Karpas-422 (cell line): Measurements from ENCODE around the gene GLB1L3. TPM values are rescaled to one million over a fixed set of nuclear protein-coding genes. Genes with fewer than 3 reads are reported as not detected.

Experiments
- DNase-seq: peaks from one replicate; pipeline ENCODE4 v3.0.0-alpha.2; 2015
- H2AFZ ChIP-seq: fragments of 200-600 bp; sonication (generic); 2 replicates; pipeline ENCODE4 v1.6.1; 2014; ENCODE audit warnings: antibody characterized with exemption, low read length, mixed read lengths
- H3K27ac ChIP-seq: fragments of 200-600 bp; sonication (generic); 2 replicates; pipeline ENCODE4 v1.5.1; 2014; ENCODE audit warnings: mild to moderate bottlenecking, low read length, moderate library complexity
- H3K27me3 ChIP-seq: fragments of 200-600 bp; sonication (generic); 2 replicates; pipeline ENCODE4 v1.6.1; 2014; ENCODE audit warnings: low read length, mixed read lengths
- H3K36me3 ChIP-seq: fragments of 200-600 bp; sonication (generic); 2 replicates; pipeline ENCODE4 v1.6.1; 2014; ENCODE audit warnings: low read length, mixed read lengths; ENCODE audit not compliant: insufficient read depth
- H3K4me1 ChIP-seq: fragments of 200-600 bp; sonication (generic); 2 replicates; pipeline ENCODE4 v1.6.1; 2014; ENCODE audit warnings: mild to moderate bottlenecking, low read length, mixed read lengths
- H3K4me2 ChIP-seq: fragments of 200-600 bp; sonication (generic); 2 replicates; pipeline ENCODE4 v1.6.1; 2014; ENCODE audit warnings: low read length, low read depth, mild to moderate bottlenecking; ENCODE audit not compliant: poor library complexity, severe bottlenecking
- H3K4me3 ChIP-seq: fragments of 200-600 bp; sonication (generic); 2 replicates; pipeline ENCODE4 v1.5.1; 2014; ENCODE audit warnings: mild to moderate bottlenecking, antibody characterized with exemption, low read length, mixed read lengths
- H3K79me2 ChIP-seq: fragments of 200-600 bp; sonication (generic); 2 replicates; pipeline ENCODE4 v1.6.1; 2014; ENCODE audit warnings: mild to moderate bottlenecking, low read length, mixed read lengths
- H3K9ac ChIP-seq: fragments of 200-600 bp; sonication (generic); 2 replicates; pipeline ENCODE4 v1.6.0; 2014; ENCODE audit warnings: low read length
- H3K9me2 ChIP-seq: fragments of 200-600 bp; sonication (generic), shearing (Covaris generic); replicated peaks from 2 replicates; pipeline ENCODE4 v1.6.0; 2014; ENCODE audit warnings: mild to moderate bottlenecking, low read length, moderate library complexity; ENCODE audit not compliant: insufficient read depth
- H3K9me3 ChIP-seq: fragments of 300-700, 200-600 bp; sonication (generic); 2 replicates; pipeline ENCODE4 v1.6.1; 2014; ENCODE audit warnings: low read length, mixed read lengths
- H4K20me1 ChIP-seq: fragments of 200-600 bp; sonication (generic); 2 replicates; pipeline ENCODE4 v1.6.1; 2014; ENCODE audit warnings: mild to moderate bottlenecking, antibody characterized with exemption, low read length, low read depth; ENCODE audit not compliant: insufficient read depth
- total RNA-seq: library from RNA; depleted of rRNA; stranded (reverse); fragments of >200 nt; shearing (Covaris generic); gene quantifications from 2 replicates; pipeline ENCODE4 v1.2.3, GENCODE V29; 2014; ENCODE audit warnings: low replicate concordance

The GLB1L3 gene
- total RNA-seq, 1 experiment from 2014 or later = not detected

GRCh38 chr11:134359646-134360045 is 83.5 kb downstream of the GLB1L3 start:
- Histone ChIP-seq H3K79me2 (no peaks in the 10 kb centered on the region), H2AFZ (no peak overlapping the region), H3K4me2 (no peak overlapping the region), H3K9me3 (no peaks in the 10 kb centered on the region), H3K27me3 (no peaks in the 10 kb centered on the region), H3K9me2 (no peaks in the 10 kb centered on the region), H3K9ac (no peak overlapping the region), H4K20me1 (no peaks in the 10 kb centered on the region), H3K4me1 (no peaks in the 10 kb centered on the region), H3K4me3 (no peak overlapping the region), H3K36me3 (no peaks in the 10 kb centered on the region), H3K27ac (no peak overlapping the region)
- no peak for DNase-seq

GRCh38 chr11:134360050-134360835 is 84.1 kb downstream of the GLB1L3 start:
- no peaks in the 10 kb centered on the region for H3K36me3 ChIP-seq
- H3K9me2 ChIP-seq = no peaks in the 10 kb centered on the region
- H3K27ac ChIP-seq = no peak overlapping the region
- no peak overlapping the region for H3K9ac ChIP-seq
- H3K9me3 ChIP-seq = no peaks in the 10 kb centered on the region
- H3K4me2 ChIP-seq = no peak overlapping the region
- peak; percentile 75 for DNase-seq
- H3K27me3 ChIP-seq = no peaks in the 10 kb centered on the region
- no peaks in the 10 kb centered on the region for H3K79me2 ChIP-seq
- no peaks in the 10 kb centered on the region for H4K20me1 ChIP-seq
- no peak overlapping the region for H3K4me3 ChIP-seq
- H2AFZ ChIP-seq = no peak overlapping the region
- H3K4me1 ChIP-seq = no peaks in the 10 kb centered on the region

- H3K4me1 ChIP-seq = no peaks in the 10 kb centered on the region
These were observed 85.5 kb downstream of the GLB1L3 start for GRCh38 chr11:134361661-134362060.

GRCh38 chr11:134362192-134362901 is 86.2 kb downstream of the GLB1L3 start:
- no peak for DNase-seq
- H3K27ac ChIP-seq = no peak overlapping the region
- no peak overlapping the region for H3K9ac ChIP-seq
- no peaks in the 10 kb centered on the region for H3K27me3 ChIP-seq
- no peak overlapping the region for H2AFZ ChIP-seq
- H3K9me3 ChIP-seq = no peaks in the 10 kb centered on the region
- no peaks in the 10 kb centered on the region for H3K36me3 ChIP-seq
- no peaks in the 10 kb centered on the region for H3K9me2 ChIP-seq
- H3K4me1 ChIP-seq = no peaks in the 10 kb centered on the region
- H3K4me2 ChIP-seq = no peak overlapping the region
- H3K79me2 ChIP-seq = no peaks in the 10 kb centered on the region
- no peak overlapping the region for H3K4me3 ChIP-seq
- no peaks in the 10 kb centered on the region for H4K20me1 ChIP-seq

More at GRCh38 chr11:134361661-134362060, 85.5 kb downstream of the GLB1L3 start:
- Histone ChIP-seq H3K9me2 (no peaks in the 10 kb centered on the region), H3K27ac (no peak overlapping the region), H3K36me3 (no peaks in the 10 kb centered on the region), H3K27me3 (no peaks in the 10 kb centered on the region), H3K9me3 (no peaks in the 10 kb centered on the region), H3K4me2 (no peak overlapping the region), H3K79me2 (no peaks in the 10 kb centered on the region), H3K9ac (no peak overlapping the region), H4K20me1 (no peaks in the 10 kb centered on the region), H3K4me3 (no peak overlapping the region), H2AFZ (no peak overlapping the region)
- DNase-seq = no peak

GRCh38 chr11:134363161-134363560 is 87.0 kb downstream of the GLB1L3 start:
- Histone ChIP-seq H3K4me3 (no peak overlapping the region), H3K4me1 (no peaks in the 10 kb centered on the region), H3K9me2 (no peaks in the 10 kb centered on the region), H3K9ac (no peak overlapping the region), H3K36me3 (no peaks in the 10 kb centered on the region), H3K9me3 (no peaks in the 10 kb centered on the region), H3K27me3 (no peaks in the 10 kb centered on the region), H3K27ac (no peak overlapping the region), H2AFZ (no peak overlapping the region), H3K79me2 (no peaks in the 10 kb centered on the region), H3K4me2 (no peak overlapping the region), H4K20me1 (no peaks in the 10 kb centered on the region)
- no peak for DNase-seq

- Histone ChIP-seq H3K27me3 (no peaks in the 10 kb centered on the region), H3K9me2 (no peaks in the 10 kb centered on the region), H2AFZ (no peak overlapping the region), H3K4me1 (no peaks in the 10 kb centered on the region), H3K9ac (no peak overlapping the region), H3K4me3 (no peak overlapping the region), H3K27ac (no peak overlapping the region), H3K4me2 (no peak overlapping the region), H3K9me3 (no peaks in the 10 kb centered on the region), H3K79me2 (no peaks in the 10 kb centered on the region), H4K20me1 (no peaks in the 10 kb centered on the region), H3K36me3 (no peaks in the 10 kb centered on the region)
- no peak for DNase-seq
These were observed 87.4 kb downstream of the GLB1L3 start for GRCh38 chr11:134363592-134363991.

- Histone ChIP-seq H3K9me2 (no peaks in the 10 kb centered on the region), H3K36me3 (no peaks in the 10 kb centered on the region)
These were observed 88.1 kb downstream of the GLB1L3 start for GRCh38 chr11:134364261-134364660.

GRCh38 chr11:134365011-134365925 is 89.1 kb downstream of the GLB1L3 start:
- Histone ChIP-seq H3K9me3 (no peaks in the 10 kb centered on the region), H3K79me2 (no peaks in the 10 kb centered on the region), H4K20me1 (no peaks in the 10 kb centered on the region), H3K27me3 (no peaks in the 10 kb centered on the region), H3K4me3 (no peak overlapping the region), H3K4me2 (no peak overlapping the region), H3K4me1 (no peaks in the 10 kb centered on the region), H3K9ac (no peak overlapping the region), H3K27ac (no peak overlapping the region), H2AFZ (no peak overlapping the region), H3K9me2 (no peaks in the 10 kb centered on the region), H3K36me3 (no peaks in the 10 kb centered on the region)
- DNase-seq = no peak

More at GRCh38 chr11:134364261-134364660, 88.1 kb downstream of the GLB1L3 start:
- H3K79me2 ChIP-seq = no peaks in the 10 kb centered on the region
- no peak overlapping the region for H2AFZ ChIP-seq
- no peak for DNase-seq
- no peak overlapping the region for H3K4me3 ChIP-seq
- no peaks in the 10 kb centered on the region for H4K20me1 ChIP-seq
- no peaks in the 10 kb centered on the region for H3K4me1 ChIP-seq
- H3K27ac ChIP-seq = no peak overlapping the region
- H3K4me2 ChIP-seq = no peak overlapping the region
- H3K9me3 ChIP-seq = no peaks in the 10 kb centered on the region
- no peaks in the 10 kb centered on the region for H3K27me3 ChIP-seq
- no peak overlapping the region for H3K9ac ChIP-seq
